H9 (cell line): ENCODE data around the gene GNGT2. TPM values are rescaled to one million over a fixed set of nuclear protein-coding genes. Genes with fewer than 3 reads are reported as not detected.

Source experiments
- DNase-seq: peaks from one replicate; pipeline ENCODE4 v3.0.0-alpha.2; 2017
- H2AFZ ChIP-seq: one replicate; pipeline ENCODE4 v1.6.1; 2013; ENCODE audit warnings: mild to moderate bottlenecking, low read length, control low read depth, moderate library complexity
- H2AK5ac ChIP-seq: 2 replicates; pipeline ENCODE4 v1.6.1; 2013; ENCODE audit warnings: low read length, control low read depth, mixed read lengths; ENCODE audit not compliant: insufficient read length
- H2BK120ac ChIP-seq: one replicate; pipeline ENCODE4 v1.6.1; 2013; ENCODE audit warnings: low read depth, mild to moderate bottlenecking, low read length, control low read depth, inconsistent platforms; ENCODE audit not compliant: poor library complexity, severe bottlenecking
- H2BK12ac ChIP-seq: 2 replicates; pipeline ENCODE4 v1.6.1; 2013; ENCODE audit warnings: low read length, control low read depth, mixed read lengths, low read depth; ENCODE audit not compliant: insufficient read length
- H2BK15ac ChIP-seq: 2 replicates; pipeline ENCODE4 v1.6.1; 2013; ENCODE audit warnings: low read depth, low read length, control low read depth
- H2BK20ac ChIP-seq: one replicate; pipeline ENCODE4 v1.6.1; 2013; ENCODE audit warnings: low read depth, mild to moderate bottlenecking, low read length, control low read depth, inconsistent platforms; ENCODE audit not compliant: poor library complexity, severe bottlenecking
- H2BK5ac ChIP-seq: 2 replicates; pipeline ENCODE4 v1.6.1; 2013; ENCODE audit warnings: low read length, control low read depth, mixed read lengths; ENCODE audit not compliant: insufficient read length
- H3K14ac ChIP-seq: 2 replicates; pipeline ENCODE4 v1.6.1; 2013; ENCODE audit warnings: low read length, control low read depth; ENCODE audit not compliant: insufficient read depth
- H3K18ac ChIP-seq: 2 replicates; pipeline ENCODE4 v1.6.1; 2013; ENCODE audit warnings: low read depth, mild to moderate bottlenecking, mixed read lengths, low read length, control low read depth; ENCODE audit not compliant: insufficient read length
- H3K23ac ChIP-seq: 2 replicates; pipeline ENCODE4 v1.6.1; 2013; ENCODE audit warnings: low read length, control low read depth, mixed read lengths, low read depth; ENCODE audit not compliant: insufficient read length
- H3K23me2 ChIP-seq: 2 replicates; pipeline ENCODE4 v1.6.1; 2013; ENCODE audit warnings: low read depth, mild to moderate bottlenecking, mixed read lengths, low read length, control low read depth; ENCODE audit not compliant: insufficient read length, poor library complexity, severe bottlenecking
- H3K27ac ChIP-seq: 2 replicates; pipeline ENCODE4 v1.5.1; 2013; ENCODE audit warnings: low read length, control low read depth, mixed read lengths, low read depth; ENCODE audit not compliant: insufficient read length
- H3K27me3 ChIP-seq: 2 replicates; pipeline ENCODE4 v1.6.1; 2013; ENCODE audit warnings: low read length, control low read depth, inconsistent platforms; ENCODE audit not compliant: insufficient read depth
- H3K4ac ChIP-seq: 2 replicates; pipeline ENCODE4 v1.6.1; 2013; ENCODE audit warnings: low read depth, mild to moderate bottlenecking, control low read depth, inconsistent platforms, low read length, moderate library complexity
- H3K4me1 ChIP-seq: 2 replicates; pipeline ENCODE4 v1.6.1; 2013; ENCODE audit warnings: low read length, control low read depth, inconsistent platforms; ENCODE audit not compliant: insufficient read depth
- H3K4me2 ChIP-seq: 2 replicates; pipeline ENCODE4 v1.6.1; 2013; ENCODE audit warnings: low read length, control low read depth, mixed read lengths; ENCODE audit not compliant: insufficient read length, insufficient read depth
- H3K56ac ChIP-seq: 2 replicates; pipeline ENCODE4 v1.6.1; 2013; ENCODE audit warnings: low read depth, mild to moderate bottlenecking, mixed read lengths, low read length, control low read depth; ENCODE audit not compliant: insufficient read length
- H3K79me1 ChIP-seq: 2 replicates; pipeline ENCODE4 v1.6.1; 2013; ENCODE audit warnings: low read depth, mild to moderate bottlenecking, moderate library complexity, low read length, control low read depth, inconsistent platforms; ENCODE audit not compliant: insufficient read depth, poor library complexity, severe bottlenecking
- H3K79me2 ChIP-seq: 2 replicates; pipeline ENCODE4 v1.6.1; 2013; ENCODE audit warnings: low read length, control low read depth, inconsistent platforms; ENCODE audit not compliant: insufficient read depth
- H3K9ac ChIP-seq: 2 replicates; pipeline ENCODE4 v1.6.1; 2013; ENCODE audit warnings: low read length, control low read depth, mixed read lengths; ENCODE audit not compliant: insufficient read length; ENCODE audit errors: extremely low read depth
- H3K9me3 ChIP-seq: one replicate; pipeline ENCODE4 v1.6.1; 2013; ENCODE audit warnings: low read depth, low read length, inconsistent platforms; ENCODE audit not compliant: control insufficient read depth
- H3T11ph ChIP-seq: one replicate; pipeline ENCODE4 v1.6.1; 2013; ENCODE audit warnings: mild to moderate bottlenecking, low read length, control low read depth, inconsistent platforms
- H4K20me1 ChIP-seq: one replicate; pipeline ENCODE4 v1.6.1; 2013; ENCODE audit not compliant: control insufficient read depth, insufficient read length, insufficient read depth
- H4K5ac ChIP-seq: 2 replicates; pipeline ENCODE4 v1.6.1; 2013; ENCODE audit warnings: low read depth, mild to moderate bottlenecking, mixed read lengths, low read length, control low read depth; ENCODE audit not compliant: insufficient read length
- H4K8ac ChIP-seq: replicated peaks from 2 replicates; pipeline ENCODE4 v1.6.1; 2013; ENCODE audit warnings: low read length, control low read depth, mixed read lengths, low read depth; ENCODE audit not compliant: insufficient read length
- H4K91ac ChIP-seq: 2 replicates; pipeline ENCODE4 v1.6.1; 2013; ENCODE audit warnings: low read depth, mild to moderate bottlenecking, moderate library complexity, mixed read lengths, low read length, control low read depth; ENCODE audit not compliant: insufficient read length
- H3K27ac Mint-ChIP-seq, 3 experiments: 2 replicates in 2 of 3; 3 replicates in 1 of 3; pipeline ENCODE4 v1.8.0; 2020 to 2021; ENCODE audit warnings: mixed read lengths in 3 of 3, mild to moderate bottlenecking in 1 of 3, moderate library complexity in 1 of 3
- H3K27me3 Mint-ChIP-seq: 2 replicates; pipeline ENCODE4 v1.8.0; 2021; ENCODE audit warnings: low read depth, mild to moderate bottlenecking, moderate library complexity, mixed read lengths
- H3K36me3 Mint-ChIP-seq, 3 experiments: 2 replicates in 2 of 3; 3 replicates in 1 of 3; pipeline ENCODE4 v1.8.0; 2020 to 2021; ENCODE audit warnings: low read depth in 3 of 3, mixed read lengths in 3 of 3; ENCODE audit not compliant: insufficient read depth in 1 of 3
- H3K4me1 Mint-ChIP-seq, 2 experiments: 2 replicates each; pipeline ENCODE4 v1.8.0; 2020; ENCODE audit warnings: mixed read lengths in 2 of 2
- H3K4me3 Mint-ChIP-seq, 2 experiments: 2 replicates in 1 of 2; 3 replicates in 1 of 2; pipeline ENCODE4 v1.8.0; 2020 to 2021; ENCODE audit warnings: mild to moderate bottlenecking in 2 of 2, mixed read lengths in 2 of 2, moderate library complexity in 1 of 2
- H3K9me3 Mint-ChIP-seq, 2 experiments: 2 replicates in 1 of 2; 3 replicates in 1 of 2; pipeline ENCODE4 v1.8.0; 2020; ENCODE audit warnings: mild to moderate bottlenecking in 2 of 2, mixed read lengths in 2 of 2, moderate library complexity in 1 of 2
- CTCF ChIP-seq: fragments of 200-600 bp; sonication (generic); conservative IDR thresholded peaks from 3 replicates; pipeline ENCODE4 v1.8.0; 2021; ENCODE audit warnings: antibody characterized with exemption, mild to moderate bottlenecking
- WGBS: extraction: QIAGEN DNeasy Blood & Tissue Kit; methylation state at CpG from one replicate; pipeline ENCODE4 v1.1.7; 2013; ENCODE audit warnings: missing lambda C conversion rate, low lambda C conversion rate, mixed read lengths; ENCODE audit not compliant: insufficient read length; ENCODE audit errors: extremely low coverage; 5-methylcytosine and 5-hydroxymethylcytosine counted together
- total RNA-seq: library from RNA; stranded (reverse); gene quantifications from 2 replicates; pipeline ENCODE4 v1.2.1, GENCODE V29; 2021

GNGT2 gene
- total RNA-seq, 1 experiment from 2014 or later, result 0.42 TPM

- H3K23ac ChIP-seq, result no peak overlapping the region
- H3K9me3 ChIP-seq, result peaks cover 12% of the 10 kb centered on the region
- no peak overlapping the region for H3K4me2 ChIP-seq
- DNase-seq, result no peak
- no peak overlapping the region for H3K14ac ChIP-seq
- no peak overlapping the region for H3K56ac ChIP-seq
- no peak overlapping the region for H2AK5ac ChIP-seq
- H2AFZ ChIP-seq, result no peak overlapping the region
- no peak overlapping the region for H4K91ac ChIP-seq
- H3K4me1 ChIP-seq, result no peaks in the 10 kb centered on the region
- no peak overlapping the region for H2BK15ac ChIP-seq
- no peaks in the 10 kb centered on the region for H4K20me1 ChIP-seq
- H2BK20ac ChIP-seq, result no peak overlapping the region
- H3K4ac ChIP-seq, result no peak overlapping the region
- no peak overlapping the region for H3K18ac ChIP-seq
- peaks cover 44% of the 10 kb centered on the region for H3K27me3 Mint-ChIP-seq
- H2BK12ac ChIP-seq, result no peak overlapping the region
- no peaks in the 10 kb centered on the region for H3K79me1 ChIP-seq
- no peak overlapping the region for H3T11ph ChIP-seq
- no peak for TF ChIP-seq CTCF
- no peak overlapping the region for H4K5ac ChIP-seq
- no peaks in the 10 kb centered on the region for H3K27me3 ChIP-seq
- H3K9me3 Mint-ChIP-seq, result peaks cover 16 to 23% of the 10 kb centered on the region in 2 experiments; a peak in 4 of 5 replicates
- H3K79me2 ChIP-seq, result no peaks in the 10 kb centered on the region
- peak overlapping the region in 1 of 3 experiments; percentile 53; a peak in 1 of 7 replicates for H3K27ac Mint-ChIP-seq
- no peaks in the 10 kb centered on the region; a peak in 1 of 4 replicates for H3K4me1 Mint-ChIP-seq
- no peak overlapping the region for H4K8ac ChIP-seq
- no peak overlapping the region for H3K9ac ChIP-seq
- no peak overlapping the region for H2BK5ac ChIP-seq
- no CpG with 5 or more reads among the region's 9 CpGs for WGBS
- peaks cover 2 to 5% (median 2%) of the 10 kb centered on the region in 3 experiments; a peak in 5 of 7 replicates for H3K36me3 Mint-ChIP-seq
- no peak overlapping the region for H3K4me3 Mint-ChIP-seq
- no peaks in the 10 kb centered on the region for H3K23me2 ChIP-seq
- no peak overlapping the region for H2BK120ac ChIP-seq
- no peak overlapping the region for H3K27ac ChIP-seq
These were observed 41.7 kb downstream of the GNGT2 start for GRCh38 chr17:49168706-49169105.
